Left lung (tissue), 10 donors: ENCODE data around the gene BAIAP2. TPM values are rescaled to one million over a fixed set of nuclear protein-coding genes. Genes with fewer than 3 reads are reported as not detected.

Experiments
- ATAC-seq: fragments of 200-7000 bp; cut with Tn5 transposase; one replicate; pipeline ENCODE4 v1.9.1; 2020; ENCODE audit warnings: moderate library complexity
- DNase-seq, 4 donors: peaks; one replicate each; pipeline ENCODE4 v3.0.0-alpha.2; 2013 to 2020
- H3K27ac ChIP-seq, 2 donors: fragments of 200-600 bp; sonication (generic) in 1 of 2; one replicate each; pipeline versions ENCODE4 v1.5.0 to v1.8.0; 2020 to 2021
- H3K27me3 ChIP-seq, 2 donors: fragments of 200-600 bp; sonication (generic) in 1 of 2; one replicate each; pipeline versions ENCODE4 v1.5.0 to v1.8.0; 2020 to 2021
- H3K36me3 ChIP-seq, 2 donors: fragments of 200-600 bp; sonication (generic) in 1 of 2; one replicate each; pipeline versions ENCODE4 v1.5.0 to v1.8.0; 2020 to 2021
- H3K4me1 ChIP-seq, 2 donors: fragments of 200-600 bp; one replicate each; pipeline ENCODE4 v1.8.0; 2021
- H3K4me3 ChIP-seq, 2 donors: fragments of 200-600 bp; sonication (generic) in 1 of 2; one replicate each; pipeline versions ENCODE4 v1.5.0 to v1.8.0; 2020 to 2021; ENCODE audit warnings: mild to moderate bottlenecking in 1 of 2
- H3K9me3 ChIP-seq, 2 donors: fragments of 200-600 bp; sonication (generic) in 1 of 2; one replicate each; pipeline versions ENCODE4 v1.5.0 to v1.8.0; 2020 to 2021
- intact Hi-C, 2 donors: fragments of 100-400 bp; cut with DNase I; formaldehyde crosslinking; loops; one replicate each; pipeline versions ENCODE4 v1.11.2 to v1.14.2; 2022
- polyA plus RNA-seq, 6 donors: library from polyadenylated mRNA; unstranded; fragments of 120-200 nt; gene quantifications; one replicate each; pipeline ENCODE4 v1.2.1, GENCODE V29; 2013; ENCODE audit not compliant: insufficient read length in 6 of 6
- total RNA-seq, 2 donors: library from RNA; stranded (reverse); fragmentation: NEBNext Ultra II Directional; extraction: Animal tissue kit (Norgen Biotek cat#: 25700); gene quantifications; one replicate each; pipeline ENCODE4 v1.2.1, GENCODE V29; 2021
- TF ChIP-seq, protein P1 (sequence below), 2 donors: fragments of 200-600 bp; sonication (generic) in 1 of 2; IDR thresholded peaks; one replicate each; pipeline versions ENCODE4 v1.5.0 to v1.8.0; 2021; ENCODE audit warnings: antibody characterized with exemption in 2 of 2
- donor health status: DM: no; HTN: yes; CAD: no.
- donor health status: DM: no; HTN: no; CAD: no.

Gene BAIAP2
- total and polyA plus RNA-seq, 8 donors = 40.9 to 135 (median 52.6) TPM

DNA sequence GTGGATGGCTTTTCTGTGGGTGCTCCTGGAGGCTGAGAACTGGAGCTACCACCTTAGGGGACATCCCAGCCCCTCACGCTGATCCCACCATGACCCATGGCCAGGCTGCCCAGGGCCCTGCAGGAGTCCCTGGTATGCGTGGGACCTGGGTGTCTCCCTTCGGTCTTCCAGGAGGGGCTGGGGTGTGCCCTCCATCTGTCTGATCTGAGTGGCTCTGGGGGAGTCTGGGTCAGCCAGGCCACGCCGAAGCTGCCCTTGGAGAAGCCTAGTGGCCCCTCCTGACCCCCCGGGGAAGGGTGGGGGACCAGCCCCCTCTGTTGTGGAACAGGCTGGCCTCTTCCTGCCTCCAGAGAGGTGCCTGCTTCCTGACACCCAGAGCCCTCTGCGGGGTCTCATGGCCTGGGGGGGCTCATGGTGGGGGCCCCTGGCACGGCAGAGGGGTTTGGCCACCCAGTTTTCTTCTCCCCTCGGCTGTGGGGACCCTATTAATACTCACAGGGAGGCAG lies 10.7 kb downstream of the BAIAP2 start:
- no peaks in the 10 kb centered on the region for H3K27me3 ChIP-seq
- intact Hi-C loops = no loop called here
- DNase-seq (no peak), ATAC-seq (no peak)
- no peak overlapping the region for H3K4me3 ChIP-seq
- TF ChIP-seq, protein P1, sequence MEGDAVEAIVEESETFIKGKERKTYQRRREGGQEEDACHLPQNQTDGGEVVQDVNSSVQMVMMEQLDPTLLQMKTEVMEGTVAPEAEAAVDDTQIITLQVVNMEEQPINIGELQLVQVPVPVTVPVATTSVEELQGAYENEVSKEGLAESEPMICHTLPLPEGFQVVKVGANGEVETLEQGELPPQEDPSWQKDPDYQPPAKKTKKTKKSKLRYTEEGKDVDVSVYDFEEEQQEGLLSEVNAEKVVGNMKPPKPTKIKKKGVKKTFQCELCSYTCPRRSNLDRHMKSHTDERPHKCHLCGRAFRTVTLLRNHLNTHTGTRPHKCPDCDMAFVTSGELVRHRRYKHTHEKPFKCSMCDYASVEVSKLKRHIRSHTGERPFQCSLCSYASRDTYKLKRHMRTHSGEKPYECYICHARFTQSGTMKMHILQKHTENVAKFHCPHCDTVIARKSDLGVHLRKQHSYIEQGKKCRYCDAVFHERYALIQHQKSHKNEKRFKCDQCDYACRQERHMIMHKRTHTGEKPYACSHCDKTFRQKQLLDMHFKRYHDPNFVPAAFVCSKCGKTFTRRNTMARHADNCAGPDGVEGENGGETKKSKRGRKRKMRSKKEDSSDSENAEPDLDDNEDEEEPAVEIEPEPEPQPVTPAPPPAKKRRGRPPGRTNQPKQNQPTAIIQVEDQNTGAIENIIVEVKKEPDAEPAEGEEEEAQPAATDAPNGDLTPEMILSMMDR (IDR thresholded peaks at IDR 0.05) = no peak
- peak overlapping the region; percentile 78 to 80 for H3K27ac ChIP-seq
- H3K4me1 ChIP-seq = peaks cover 55 to 90% of the 10 kb centered on the region in 2 donors
- H3K36me3 ChIP-seq = no peaks in the 10 kb centered on the region
- H3K9me3 ChIP-seq = no peaks in the 10 kb centered on the region

DNA sequence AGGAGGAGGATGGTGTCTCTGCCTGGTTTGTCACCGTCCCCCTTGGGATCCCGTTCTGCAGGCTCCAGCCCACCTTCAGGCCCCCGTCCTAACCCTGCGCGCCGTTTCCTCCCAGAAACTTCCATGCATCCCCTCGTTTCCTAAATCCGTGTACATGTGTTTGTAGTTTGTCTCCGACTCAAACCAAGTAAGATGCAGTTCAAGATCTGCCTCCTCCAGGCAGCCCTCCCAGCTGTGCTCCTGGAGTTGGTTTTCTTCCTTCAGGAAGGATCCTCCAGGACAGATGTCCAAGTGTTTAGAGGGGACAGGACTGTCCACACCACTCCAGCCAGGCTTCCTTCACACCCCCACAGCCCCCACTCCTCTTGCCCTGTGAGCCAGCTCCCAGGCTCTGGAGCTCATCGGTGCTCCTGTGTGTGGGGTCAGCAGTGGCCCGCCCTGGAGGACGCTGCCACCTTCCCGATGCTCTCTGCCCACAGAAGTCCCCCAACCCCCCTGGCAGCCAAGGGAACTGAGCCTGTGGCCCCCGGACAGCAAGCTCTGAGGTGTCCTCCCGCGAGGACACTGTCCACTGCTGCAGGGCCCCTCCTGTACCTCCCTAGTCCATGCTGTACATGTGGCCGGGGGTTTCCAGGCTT lies 11.3 kb downstream of the BAIAP2 start:
- H3K4me3 ChIP-seq = no peak overlapping the region
- TF ChIP-seq, protein P1 (IDR thresholded peaks at IDR 0.05) = no peak
- intact Hi-C loops = no loop called here
- DNase-seq (no peak), ATAC-seq (no peak)
- H3K9me3 ChIP-seq = no peaks in the 10 kb centered on the region
- peaks cover 56 to 90% of the 10 kb centered on the region in 2 donors for H3K4me1 ChIP-seq
- H3K36me3 ChIP-seq = no peaks in the 10 kb centered on the region
- H3K27ac ChIP-seq = peak overlapping the region in 1 of 2 donors; percentile 78
- no peaks in the 10 kb centered on the region for H3K27me3 ChIP-seq

DNA sequence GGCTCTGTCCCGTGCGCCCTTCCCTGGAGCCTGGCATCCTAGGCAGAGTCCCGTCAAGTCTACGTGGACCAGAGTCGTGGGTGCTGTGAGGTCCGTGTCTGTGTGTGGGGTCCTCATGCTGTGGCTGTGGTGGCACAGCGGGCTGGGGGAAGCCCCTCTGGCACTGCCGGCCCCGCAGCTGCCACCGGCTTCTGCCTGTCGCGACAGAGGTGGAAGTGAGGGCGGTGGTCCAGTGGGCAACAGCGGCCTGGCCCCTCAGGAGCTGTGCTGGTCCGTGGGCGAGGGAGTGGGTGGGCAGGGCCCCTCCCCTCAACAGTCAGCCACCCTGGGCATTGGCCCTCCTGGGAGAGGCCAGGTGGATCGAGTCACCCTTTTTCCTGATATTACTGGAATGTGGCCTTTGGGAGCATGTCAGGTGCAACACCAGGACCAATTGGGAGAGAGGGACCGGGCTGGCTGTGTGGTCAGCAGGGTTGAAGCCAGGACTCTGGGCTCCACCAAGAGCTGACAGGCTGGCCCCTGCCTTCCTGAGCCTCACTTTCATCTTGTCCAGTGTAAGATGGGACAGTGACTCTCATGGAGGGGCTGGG lies 11.9 kb downstream of the BAIAP2 start:
- TF ChIP-seq, protein P1 (IDR thresholded peaks at IDR 0.05) = no peak
- ATAC-seq (no peak), DNase-seq (no peak)
- H3K9me3 ChIP-seq = no peaks in the 10 kb centered on the region
- peaks cover 59 to 96% of the 10 kb centered on the region in 2 donors for H3K4me1 ChIP-seq
- H3K4me3 ChIP-seq = no peak overlapping the region
- H3K27ac ChIP-seq = peak overlapping the region in 1 of 2 donors; percentile 78
- H3K27me3 ChIP-seq = no peaks in the 10 kb centered on the region
- intact Hi-C loops = no loop called here
- H3K36me3 ChIP-seq = no peaks in the 10 kb centered on the region

DNA sequence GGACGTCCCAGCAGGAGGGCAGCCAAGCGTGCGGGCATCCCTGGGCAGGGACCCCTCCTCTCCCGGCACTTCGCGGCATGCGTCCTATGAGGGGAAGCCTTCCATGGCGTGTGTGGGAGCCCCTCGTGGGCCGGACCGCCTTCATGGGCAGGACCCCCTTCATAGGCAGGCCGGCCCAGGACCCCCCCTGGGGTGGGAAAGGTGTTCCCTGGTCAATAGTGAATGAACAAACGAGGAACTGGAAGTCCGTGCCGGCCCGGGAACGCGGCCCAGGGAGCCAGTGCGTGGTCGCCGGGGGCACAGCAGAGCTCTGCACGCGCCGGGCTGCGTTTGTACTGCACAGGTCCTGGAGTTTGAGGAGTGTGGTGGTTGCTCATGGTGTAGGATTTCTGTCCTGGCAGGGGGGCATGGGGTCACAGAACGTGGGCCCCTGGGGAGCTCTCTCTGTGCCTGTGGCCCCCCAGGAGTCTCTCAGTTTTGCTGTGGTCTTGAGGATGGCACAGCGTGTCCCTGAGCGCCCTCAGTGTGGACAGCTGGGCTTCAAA lies 13.9 kb downstream of the BAIAP2 start:
- no peak overlapping the region for H3K4me3 ChIP-seq
- intact Hi-C loops = no loop called here
- peak overlapping the region in 1 of 2 donors; percentile 78 for H3K27ac ChIP-seq
- H3K4me1 ChIP-seq = peaks cover 45 to 92% of the 10 kb centered on the region in 2 donors
- H3K9me3 ChIP-seq = no peaks in the 10 kb centered on the region
- DNase-seq (peak in 1 of 4 donors; percentile 80), ATAC-seq (no peak)
- TF ChIP-seq, protein P1 (IDR thresholded peaks at IDR 0.05) = no peak
- H3K27me3 ChIP-seq = no peaks in the 10 kb centered on the region
- H3K36me3 ChIP-seq = no peaks in the 10 kb centered on the region

DNA sequence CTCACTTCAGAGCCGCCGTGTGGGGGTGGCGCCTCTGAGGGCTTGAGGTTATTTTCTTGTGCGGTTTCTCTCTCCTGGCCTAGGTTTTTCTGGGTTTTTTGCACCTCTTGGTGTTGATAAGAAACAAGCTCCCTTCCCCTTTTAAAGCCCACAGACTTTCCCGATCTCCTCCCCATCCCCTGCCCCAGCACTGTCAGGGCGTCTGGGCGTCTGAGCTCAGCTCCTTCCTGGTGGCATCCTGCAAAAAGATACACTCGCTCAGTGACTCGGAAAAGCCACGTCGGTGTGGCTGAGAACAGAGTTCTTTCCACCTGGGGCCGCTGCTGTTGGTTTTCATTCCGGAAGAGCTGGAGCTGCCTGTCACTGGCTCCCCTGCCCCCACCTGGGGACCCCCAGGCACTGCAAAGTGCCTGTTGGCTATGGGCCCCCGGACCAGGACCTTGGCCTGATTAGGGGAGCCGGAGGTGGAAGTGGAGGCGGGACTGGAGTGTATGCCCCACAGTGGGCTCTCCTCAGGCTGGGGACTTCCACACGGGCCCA lies 14.5 kb downstream of the BAIAP2 start:
- intact Hi-C loops = no loop called here
- peak overlapping the region; percentile 62 to 78 for H3K27ac ChIP-seq

More for the DNA sequence above, 14.5 kb downstream of the BAIAP2 start:
- no peaks in the 10 kb centered on the region for H3K36me3 ChIP-seq
- no peaks in the 10 kb centered on the region for H3K9me3 ChIP-seq
- DNase-seq = no peak
- peaks cover 40 to 87% of the 10 kb centered on the region in 2 donors for H3K4me1 ChIP-seq
- peak overlapping the region in 1 of 2 donors; percentile 11 for H3K4me3 ChIP-seq
- no peak for ATAC-seq
- H3K27me3 ChIP-seq = no peaks in the 10 kb centered on the region
- TF ChIP-seq, protein P1 (IDR thresholded peaks at IDR 0.05) = no peak
